ENCODE measurements around the gene MRPS5.

DNA sequence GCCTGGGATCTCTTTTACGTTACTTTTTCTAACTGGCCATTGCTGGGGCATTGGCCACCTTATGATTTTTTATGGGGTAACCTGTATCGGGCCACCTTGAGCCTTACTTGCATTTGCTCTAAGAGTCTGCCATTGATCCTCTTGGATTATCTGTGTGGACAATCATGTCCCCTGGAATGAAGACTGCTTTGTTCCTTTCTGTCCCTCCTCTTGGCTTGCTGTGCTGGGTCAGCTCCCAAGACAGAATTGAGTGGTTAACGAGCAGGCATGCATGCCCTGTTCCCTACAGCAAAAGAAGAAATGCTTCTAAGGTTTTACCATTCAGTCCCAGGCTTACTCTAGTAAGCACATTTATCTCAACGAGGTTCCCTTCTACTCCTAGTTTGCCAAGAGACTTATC lies 49.8 kb downstream of the MRPS5 start:
- TF ChIP-seq, protein P1, sequence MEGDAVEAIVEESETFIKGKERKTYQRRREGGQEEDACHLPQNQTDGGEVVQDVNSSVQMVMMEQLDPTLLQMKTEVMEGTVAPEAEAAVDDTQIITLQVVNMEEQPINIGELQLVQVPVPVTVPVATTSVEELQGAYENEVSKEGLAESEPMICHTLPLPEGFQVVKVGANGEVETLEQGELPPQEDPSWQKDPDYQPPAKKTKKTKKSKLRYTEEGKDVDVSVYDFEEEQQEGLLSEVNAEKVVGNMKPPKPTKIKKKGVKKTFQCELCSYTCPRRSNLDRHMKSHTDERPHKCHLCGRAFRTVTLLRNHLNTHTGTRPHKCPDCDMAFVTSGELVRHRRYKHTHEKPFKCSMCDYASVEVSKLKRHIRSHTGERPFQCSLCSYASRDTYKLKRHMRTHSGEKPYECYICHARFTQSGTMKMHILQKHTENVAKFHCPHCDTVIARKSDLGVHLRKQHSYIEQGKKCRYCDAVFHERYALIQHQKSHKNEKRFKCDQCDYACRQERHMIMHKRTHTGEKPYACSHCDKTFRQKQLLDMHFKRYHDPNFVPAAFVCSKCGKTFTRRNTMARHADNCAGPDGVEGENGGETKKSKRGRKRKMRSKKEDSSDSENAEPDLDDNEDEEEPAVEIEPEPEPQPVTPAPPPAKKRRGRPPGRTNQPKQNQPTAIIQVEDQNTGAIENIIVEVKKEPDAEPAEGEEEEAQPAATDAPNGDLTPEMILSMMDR (IDR thresholded peaks at IDR 0.05) = no peak
- TF ChIP-seq POLR2AphosphoS5 (IDR thresholded peaks at IDR 0.05; ENCODE audit: insufficient read depth in 1 of 2, low read depth in 1 of 2) = no peak

All from vagina (tissue), 2 donors.